GM10266 (cell line): ENCODE data around the gene LIN52.

Experiments
- DNase-seq: peaks from one replicate; pipeline ENCODE4 v3.0.0; 2012; ENCODE audit errors: extremely low spot score
- CTCF ChIP-seq: IDR thresholded peaks from 2 replicates; pipeline ENCODE4 v1.5.1; 2012; ENCODE audit warnings: mild to moderate bottlenecking, low read depth; ENCODE audit not compliant: control insufficient read depth, insufficient read depth; ENCODE audit errors: missing control alignments

The LIN52 gene

GRCh38 chr14:74049876-74050495 lies 34.8 kb upstream of the LIN52 start:
- no peak for TF ChIP-seq CTCF
- peak; percentile 14 for DNase-seq

GRCh38 chr14:74062809-74063150 lies 22.0 kb upstream of the LIN52 start:
- DNase-seq: no peak
- no peak for TF ChIP-seq CTCF

DNA sequence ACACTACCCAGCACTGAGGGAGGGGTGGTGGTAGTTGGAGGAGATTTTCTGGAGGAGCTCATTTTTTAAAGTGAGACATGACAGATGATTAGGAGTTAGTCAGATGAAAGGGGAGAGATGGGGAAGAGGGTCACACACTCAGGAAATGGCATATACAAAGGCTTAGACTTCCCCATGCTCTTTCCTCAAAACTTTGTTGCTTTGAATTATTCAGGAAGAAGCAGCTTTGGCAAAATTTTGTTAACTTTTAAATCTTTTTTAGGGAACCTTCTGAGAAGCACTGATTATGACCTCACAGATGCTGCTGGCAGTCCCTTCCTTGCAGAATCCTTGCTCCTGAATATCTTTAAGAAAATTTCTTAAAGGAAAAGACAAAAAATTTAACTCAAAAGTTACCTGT lies 20.3 kb upstream of the LIN52 start:
- no peak for DNase-seq
- TF ChIP-seq CTCF: no peak

- no peak for DNase-seq
- TF ChIP-seq CTCF: no peak
Measured at GRCh38 chr14:74064883-74065282, 19.9 kb upstream of the LIN52 start.

GRCh38 chr14:74065746-74066575 lies 18.8 kb upstream of the LIN52 start:
- DNase-seq: no peak

DNA sequence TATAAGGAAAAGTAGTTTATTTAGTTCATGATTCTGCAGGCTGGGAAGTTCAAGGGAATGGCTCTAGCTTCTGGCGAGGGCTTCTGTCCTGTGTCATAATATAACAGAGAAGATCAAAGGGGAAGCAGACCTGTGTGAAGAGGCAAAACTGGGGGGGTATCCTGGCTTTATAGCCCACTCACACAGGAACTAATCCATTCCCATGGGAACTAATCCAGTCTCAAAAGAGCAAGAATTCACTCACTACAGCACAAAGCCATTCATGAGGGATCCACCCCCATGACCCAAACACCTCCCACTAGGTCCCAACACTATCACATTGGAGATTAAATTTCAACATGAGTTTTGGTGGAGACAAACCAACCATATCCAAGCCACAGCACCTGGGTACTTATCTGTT lies 7.4 kb upstream of the LIN52 start:
- DNase-seq: no peak
- TF ChIP-seq CTCF: no peak

More at GRCh38 chr14:74065746-74066575, 18.8 kb upstream of the LIN52 start:
- TF ChIP-seq CTCF: no peak

- no peak for DNase-seq
- no peak for TF ChIP-seq CTCF
Measured at GRCh38 chr14:74080820-74081460, 3.8 kb upstream of the LIN52 start.
